Right lobe of liver (tissue), 4 donors: ENCODE results near the gene TGFB1.

Source experiments
- POLR2A ChIP-seq: fragments of 450-650 bp; IDR thresholded peaks from one replicate; pipeline ENCODE4 v1.6.1; 2017; ENCODE audit warnings: antibody characterized with exemption, mild to moderate bottlenecking
- TF ChIP-seq, protein P1 (sequence below), 4 donors: fragments of 200-600 bp in 3 of 4; fragments of 450-650 bp in 1 of 4; IDR thresholded peaks; one replicate each; pipeline versions ENCODE4 v1.5.1 to v1.8.0; 2016 to 2022; ENCODE audit warnings: antibody characterized with exemption in 4 of 4, mild to moderate bottlenecking in 2 of 4
- donor health status: DM: no; HTN: no; CAD: no.
- donor health status: DM: no; HTN: no; CAD: no.
- donor health status: DM: no; HTN: yes; CAD: no.

- TF ChIP-seq POLR2A, result no peak
- TF ChIP-seq, protein P1, sequence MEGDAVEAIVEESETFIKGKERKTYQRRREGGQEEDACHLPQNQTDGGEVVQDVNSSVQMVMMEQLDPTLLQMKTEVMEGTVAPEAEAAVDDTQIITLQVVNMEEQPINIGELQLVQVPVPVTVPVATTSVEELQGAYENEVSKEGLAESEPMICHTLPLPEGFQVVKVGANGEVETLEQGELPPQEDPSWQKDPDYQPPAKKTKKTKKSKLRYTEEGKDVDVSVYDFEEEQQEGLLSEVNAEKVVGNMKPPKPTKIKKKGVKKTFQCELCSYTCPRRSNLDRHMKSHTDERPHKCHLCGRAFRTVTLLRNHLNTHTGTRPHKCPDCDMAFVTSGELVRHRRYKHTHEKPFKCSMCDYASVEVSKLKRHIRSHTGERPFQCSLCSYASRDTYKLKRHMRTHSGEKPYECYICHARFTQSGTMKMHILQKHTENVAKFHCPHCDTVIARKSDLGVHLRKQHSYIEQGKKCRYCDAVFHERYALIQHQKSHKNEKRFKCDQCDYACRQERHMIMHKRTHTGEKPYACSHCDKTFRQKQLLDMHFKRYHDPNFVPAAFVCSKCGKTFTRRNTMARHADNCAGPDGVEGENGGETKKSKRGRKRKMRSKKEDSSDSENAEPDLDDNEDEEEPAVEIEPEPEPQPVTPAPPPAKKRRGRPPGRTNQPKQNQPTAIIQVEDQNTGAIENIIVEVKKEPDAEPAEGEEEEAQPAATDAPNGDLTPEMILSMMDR (IDR thresholded peaks at IDR 0.05), result peak; percentile 28 to 32 (median 30)
These were observed 885 bp downstream of the TGFB1 start for GRCh38 chr19:41352609-41353465.
